Measurements from ENCODE around the gene SAP25. TPM values are rescaled to one million over a fixed set of nuclear protein-coding genes. Genes with fewer than 3 reads are reported as not detected.
"Not testable (repeated sequence)": the region's sequence is repeated elsewhere in the genome, so short reads cannot be mapped to it uniquely, and the experiment has no call there.

SAP25 gene
- total and polyA plus RNA-seq, 4 donors, result 1.9 to 9.8 (median 3.4) TPM; not detected in 1

GRCh38 chr7:100528108-100528866, 45.4 kb downstream of the SAP25 start:
- not testable (repeated sequence) for H3K27ac ChIP-seq (ENCODE audit: low read depth, low read length); H3K9me3 ChIP-seq (ENCODE audit: control insufficient read depth, insufficient read depth, low read length); DNase-seq (ENCODE audit: low read depth in 4 of 6, low spot score in 6 of 6); H3K36me3 ChIP-seq (ENCODE audit: control insufficient read depth, insufficient read depth, low read length); H3K4me3 ChIP-seq (ENCODE audit: low read depth, low read length); H3K4me1 ChIP-seq (ENCODE audit: control insufficient read depth, insufficient read depth, low read length); H3K27me3 ChIP-seq (ENCODE audit: control insufficient read depth, insufficient read depth, low read length)
- WGBS (ENCODE audit: insufficient coverage), result 76% methylated on average over 7 of the region's 12 CpGs

GRCh38 chr7:100523192-100523591, 50.5 kb downstream of the SAP25 start:
- not testable (repeated sequence) for H3K4me3 ChIP-seq (ENCODE audit: low read depth, low read length); H3K27ac ChIP-seq (ENCODE audit: low read depth, low read length); H3K9me3 ChIP-seq (ENCODE audit: control insufficient read depth, insufficient read depth, low read length); DNase-seq (ENCODE audit: low read depth in 4 of 6, low spot score in 6 of 6); H3K36me3 ChIP-seq (ENCODE audit: control insufficient read depth, insufficient read depth, low read length); H3K4me1 ChIP-seq (ENCODE audit: control insufficient read depth, insufficient read depth, low read length); H3K27me3 ChIP-seq (ENCODE audit: control insufficient read depth, insufficient read depth, low read length)
- no CpG with 5 or more reads among the region's 34 CpGs for whole genome bisulfite sequencing (ENCODE audit: insufficient coverage)

Small RNAs within 50 kb of the gene (small RNA-seq; reads per million reads assigned to genes)
- gene RN7SL416P (ENCODE audit: low replicate concordance) (not detected), gene SAP25 (ENCODE audit: low replicate concordance) (not detected)

Other genes with a start within 250 kb of the SAP25 start
- 10 to 100 TPM in 1 of 2 donors, 1 to 10 TPM in 1; 9.6 to 27.1 TPM for gene PILRB, start 215.8 kb downstream of the SAP25 start, total RNA-seq
- 10 to 100 TPM; 37.6 to 50.2 TPM for gene PILRB, start 215.8 kb downstream of the SAP25 start, polyA plus RNA-seq (ENCODE audit: insufficient read length in 2 of 2)
- gene PILRA, start 200.4 kb downstream of the SAP25 start, total RNA-seq, result 1 to 10 TPM; 4.1 to 4.3 TPM
- gene PILRA, start 200.4 kb downstream of the SAP25 start, polyA plus RNA-seq (ENCODE audit: insufficient read length in 2 of 2), result 10 to 100 TPM in 1 of 2 donors, 1 to 10 TPM in 1; 6.6 to 10.6 TPM
- gene ZCWPW1, start 145.2 kb downstream of the SAP25 start, total RNA-seq, result 1 to 10 TPM; 5.1 to 7.7 TPM
- gene ZCWPW1, start 145.2 kb downstream of the SAP25 start, polyA plus RNA-seq (ENCODE audit: insufficient read length in 2 of 2), result 1 to 10 TPM; 6.6 to 8.0 TPM
- gene MEPCE, start 144.1 kb downstream of the SAP25 start, total RNA-seq, result 10 to 100 TPM; 18.5 to 37.9 TPM
- gene MEPCE, start 144.1 kb downstream of the SAP25 start, polyA plus RNA-seq (ENCODE audit: insufficient read length in 2 of 2), result 10 to 100 TPM; 40.1 to 41.8 TPM
- 10 to 100 TPM in 1 of 2 donors, 1 to 10 TPM in 1; 5.3 to 20.4 TPM for gene PPP1R35, start 137.4 kb downstream of the SAP25 start, total RNA-seq
- gene PPP1R35, start 137.4 kb downstream of the SAP25 start, polyA plus RNA-seq (ENCODE audit: insufficient read length in 2 of 2), result 10 to 100 TPM; 17.2 to 24.4 TPM
- gene SPACDR, start 109.6 kb downstream of the SAP25 start, total RNA-seq, result 1 to 10 TPM; 2.0 to 2.1 TPM
- 10 to 100 TPM in 1 of 2 donors, 1 to 10 TPM in 1; 6.5 to 12.0 TPM for gene SPACDR, start 109.6 kb downstream of the SAP25 start, polyA plus RNA-seq (ENCODE audit: insufficient read length in 2 of 2)
- 100 to 1,000 TPM in 1 of 2 donors, 10 to 100 TPM in 1; 67.4 to 141 TPM for gene TSC22D4, start 94.7 kb downstream of the SAP25 start, total RNA-seq
- gene TSC22D4, start 94.7 kb downstream of the SAP25 start, polyA plus RNA-seq (ENCODE audit: insufficient read length in 2 of 2), result 100 to 1,000 TPM; 326 to 376 TPM
- gene NYAP1, start 90.0 kb downstream of the SAP25 start, total RNA-seq, result 10 to 100 TPM; 12.0 to 12.6 TPM
- gene NYAP1, start 90.0 kb downstream of the SAP25 start, polyA plus RNA-seq (ENCODE audit: insufficient read length in 2 of 2), result 10 to 100 TPM; 62.2 to 63.4 TPM
- gene AGFG2, start 34.7 kb downstream of the SAP25 start, total RNA-seq, result 10 to 100 TPM; 10.6 to 16.1 TPM
- gene AGFG2, start 34.7 kb downstream of the SAP25 start, polyA plus RNA-seq (ENCODE audit: insufficient read length in 2 of 2), result 10 to 100 TPM; 18.3 to 21.0 TPM
- gene LRCH4, start 12.2 kb upstream of the SAP25 start, total RNA-seq, result 10 to 100 TPM in 1 of 2 donors, 1 to 10 TPM in 1; 9.6 to 17.2 TPM
- 10 to 100 TPM; 41.0 to 61.3 TPM for gene LRCH4, start 12.2 kb upstream of the SAP25 start, polyA plus RNA-seq (ENCODE audit: insufficient read length in 2 of 2)
- gene FBXO24, start 12.4 kb upstream of the SAP25 start, total RNA-seq, result 1 to 10 TPM in 1 of 2 donors, under 1 TPM in 1; 0.40 to 2.0 TPM
- 1 to 10 TPM in 1 of 2 donors, under 1 TPM in 1; 0.95 to 2.6 TPM for gene FBXO24, start 12.4 kb upstream of the SAP25 start, polyA plus RNA-seq (ENCODE audit: insufficient read length in 2 of 2)
- 100 to 1,000 TPM in 1 of 2 donors, 10 to 100 TPM in 1; 71.6 to 201 TPM for gene PCOLCE, start 28.5 kb upstream of the SAP25 start, total RNA-seq
- 100 to 1,000 TPM in 1 of 2 donors, 10 to 100 TPM in 1; 97.7 to 180 TPM for gene PCOLCE, start 28.5 kb upstream of the SAP25 start, polyA plus RNA-seq (ENCODE audit: insufficient read length in 2 of 2)
- 10 to 100 TPM in 1 of 2 donors, 1 to 10 TPM in 1; 8.9 to 15.2 TPM for gene MOSPD3, start 38.6 kb upstream of the SAP25 start, total RNA-seq
- gene MOSPD3, start 38.6 kb upstream of the SAP25 start, polyA plus RNA-seq (ENCODE audit: insufficient read length in 2 of 2), result 10 to 100 TPM; 51.3 to 54.7 TPM
- 1 to 10 TPM; 3.7 to 7.0 TPM for gene TFR2, start 67.7 kb upstream of the SAP25 start, total RNA-seq
- gene TFR2, start 67.7 kb upstream of the SAP25 start, polyA plus RNA-seq (ENCODE audit: insufficient read length in 2 of 2), result 10 to 100 TPM; 16.9 to 17.9 TPM
- 10 to 100 TPM; 16.5 to 35.2 TPM for gene ACTL6B, start 82.5 kb upstream of the SAP25 start, total RNA-seq
- gene ACTL6B, start 82.5 kb upstream of the SAP25 start, polyA plus RNA-seq (ENCODE audit: insufficient read length in 2 of 2), result 10 to 100 TPM; 83.1 to 89.8 TPM
- gene GNB2, start 99.8 kb upstream of the SAP25 start, total RNA-seq, result 10 to 100 TPM; 74.9 to 89.9 TPM
- 100 to 1,000 TPM; 340 to 353 TPM for gene GNB2, start 99.8 kb upstream of the SAP25 start, polyA plus RNA-seq (ENCODE audit: insufficient read length in 2 of 2)
- gene GIGYF1, start 120.3 kb upstream of the SAP25 start, total RNA-seq, result 10 to 100 TPM; 13.2 to 26.1 TPM
- 10 to 100 TPM; 41.7 to 53.7 TPM for gene GIGYF1, start 120.3 kb upstream of the SAP25 start, polyA plus RNA-seq (ENCODE audit: insufficient read length in 2 of 2)
- gene POP7, start 132.2 kb upstream of the SAP25 start, total RNA-seq, result 10 to 100 TPM; 26.2 to 45.2 TPM
- gene POP7, start 132.2 kb upstream of the SAP25 start, polyA plus RNA-seq (ENCODE audit: insufficient read length in 2 of 2), result 10 to 100 TPM; 59.3 to 65.3 TPM
- gene EPO, start 146.6 kb upstream of the SAP25 start, total RNA-seq, result under 1 TPM in 1 of 2 donors, not detected in 1; 0.28 TPM
- under 1 TPM; 0.44 TPM for gene EPO, start 146.6 kb upstream of the SAP25 start, polyA plus RNA-seq (ENCODE audit: insufficient read length in 2 of 2)
- gene ZAN, start 159.7 kb upstream of the SAP25 start, total RNA-seq, result not detected
- gene ZAN, start 159.7 kb upstream of the SAP25 start, polyA plus RNA-seq (ENCODE audit: insufficient read length in 2 of 2), result not detected